NCI-H2196 (cell line): ENCODE data around the gene OR6K2.

Experiments used
- DNase-seq: peaks from one replicate; lab custom pipeline; 2025; ENCODE audit not compliant: unreplicated experiment; lab: John Stamatoyannopoulos, UW

The OR6K2 gene

GRCh38 chr1:158686111-158687009, 14.1 kb downstream of the OR6K2 start, which contains the start of gene SPTA1:
TSS of gene SPTA1 (minus strand) at chr1:158686715. CDS start at chr1:158686517, 198 bp downstream.
- DNase-seq = no peak

- no peak for DNase-seq
Observed at GRCh38 chr1:158685085-158685484, 15.4 kb downstream of the OR6K2 start.

- no peak for DNase-seq
Observed at GRCh38 chr1:158681606-158682005, 18.8 kb downstream of the OR6K2 start.

GRCh38 chr1:158679289-158679688, 21.2 kb downstream of the OR6K2 start:
- DNase-seq = no peak

GRCh38 chr1:158675563-158676323, 24.7 kb downstream of the OR6K2 start:
- no peak for DNase-seq

GRCh38 chr1:158674302-158674701, 26.1 kb downstream of the OR6K2 start:
- no peak for DNase-seq

GRCh38 chr1:158666037-158666436, 34.4 kb downstream of the OR6K2 start:
- DNase-seq = no peak

GRCh38 chr1:158654571-158654970, 45.9 kb downstream of the OR6K2 start:
- no peak for DNase-seq

GRCh38 chr1:158654086-158654485, 46.4 kb downstream of the OR6K2 start:
- DNase-seq = no peak

- DNase-seq = no peak
Observed at GRCh38 chr1:158652721-158653334, 47.6 kb downstream of the OR6K2 start.
